H1 (cell line): ENCODE data around the gene SND1. TPM values are rescaled to one million over a fixed set of nuclear protein-coding genes. Genes with fewer than 3 reads are reported as not detected.

Experiments used
- ATF2 ChIP-seq: IDR thresholded peaks from 2 replicates; pipeline ENCODE4 v1.6.1; 2012; ENCODE audit warnings: low read length, inconsistent platforms
- ATF3 ChIP-seq: IDR thresholded peaks from 2 replicates; pipeline ENCODE4 v1.6.1; 2011; ENCODE audit warnings: low read depth, mild to moderate bottlenecking, low read length; ENCODE audit not compliant: insufficient read depth
- SIN3A ChIP-seq, 2 experiments: IDR thresholded peaks in 1 of 2; conservative IDR thresholded peaks in 1 of 2; 2 replicates each; pipeline ENCODE4 v1.6.1; 2011 to 2012; ENCODE audit warnings: low read length in 2 of 2, improper control_type of control experiment in 1 of 2, low read depth in 1 of 2, mild to moderate bottlenecking in 1 of 2
- polyA plus RNA-seq, 7 experiments: library from polyadenylated mRNA; depleted of rRNA in 3 of 7; stranded (reverse) in 5 of 7; unstranded in 2 of 7; fragments of >200 nt in 5 of 7; fragments of 200-250 nt in 2 of 7; gene quantifications; 1 replicate in 5 of 7; 2 replicates in 1 of 7; 4 replicates in 1 of 7; pipeline versions ENCODE4 v1.2.1 to v1.2.3, GENCODE V29; 2011 to 2013; ENCODE audit warnings: missing spikeins in 2 of 7, mixed read lengths in 2 of 7
- total RNA-seq: library from RNA; stranded (reverse); fragmentation: NEBNext Ultra II Directional; extraction: Animal tissue kit (Norgen Biotek cat#: 25700); gene quantifications from 2 replicates; pipeline ENCODE4 v1.2.1, GENCODE V29; 2021

Gene SND1
- total and polyA plus RNA-seq, 2 of the 8 experiments (the other 6 are each of a cell fraction or from before 2014, with no cell fraction given) = 122 to 290 TPM

DNA sequence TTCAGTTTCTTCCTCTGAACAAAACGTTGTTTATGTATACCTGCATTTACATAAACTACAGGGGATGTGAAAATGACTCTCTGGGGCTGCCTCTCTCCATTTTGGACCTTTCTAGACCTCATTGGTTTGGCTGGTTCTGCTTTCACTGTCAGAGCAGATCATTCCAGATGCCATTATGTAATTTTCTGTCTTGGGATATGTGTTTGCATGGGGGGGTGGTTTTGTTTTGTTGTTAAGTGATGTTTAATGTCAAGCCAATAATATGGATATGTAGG, 206.9 kb downstream of the SND1 start (continued):
- no peak for TF ChIP-seq ATF2
- TF ChIP-seq ATF3 = no peak
- no peak for TF ChIP-seq SIN3A (conservative IDR thresholded peaks at IDR 0.05 in 1 of 2, IDR thresholded peaks at IDR 0.05 in 1 of 2; ENCODE audit: low read depth in 1 of 2, low read length in 2 of 2)
